Measurements from ENCODE around the gene YWHAB.

The YWHAB gene

GRCh38 chr20:44917399-44917798, 31.9 kb downstream of the YWHAB start:
- DNase-seq = no peak

DNA sequence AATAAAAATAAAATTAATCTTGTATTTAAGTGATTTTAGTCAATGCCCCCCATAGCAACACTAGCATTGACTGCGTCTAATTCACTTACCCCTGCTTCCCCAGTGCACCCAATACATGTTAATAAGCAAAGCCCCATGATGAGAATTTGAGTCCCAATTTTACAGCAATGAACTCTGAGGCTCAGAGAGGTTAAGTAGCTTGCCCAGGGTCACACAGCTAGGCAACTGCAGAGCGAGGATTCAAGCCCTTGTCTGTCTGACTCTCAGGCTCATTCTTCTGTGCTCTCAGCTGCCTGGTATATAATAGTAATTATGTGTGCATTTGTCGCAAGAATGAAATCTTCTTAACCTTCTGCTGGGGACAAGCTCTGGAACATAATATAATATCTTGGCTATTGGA, 32.8 kb downstream of the YWHAB start:
- DNase-seq = no peak

DNA sequence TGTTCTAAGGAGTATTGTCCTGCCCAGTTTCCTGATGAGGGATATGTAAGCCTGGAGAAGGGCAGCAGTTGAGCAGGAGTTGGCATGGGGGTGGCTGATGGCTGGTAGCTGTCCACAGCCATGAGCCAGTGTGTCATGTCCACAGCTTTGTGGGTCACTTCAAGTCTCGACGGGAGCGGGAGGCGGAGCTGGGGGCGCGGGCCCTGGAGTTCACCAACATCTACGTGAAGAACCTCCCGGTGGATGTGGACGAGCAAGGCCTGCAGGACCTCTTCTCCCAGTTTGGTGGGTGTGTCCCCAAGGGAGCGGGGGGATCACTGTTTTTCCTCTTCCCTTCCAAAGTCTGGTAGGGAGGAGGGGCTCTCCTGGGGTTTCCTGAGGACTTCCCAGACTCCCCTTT, 33.3 kb downstream of the YWHAB start:
- no peak for DNase-seq

GRCh38 chr20:44921447-44921846, 35.9 kb downstream of the YWHAB start:
- DNase-seq = no peak

- DNase-seq = no peak
Measured at GRCh38 chr20:44924541-44924940, 39.0 kb downstream of the YWHAB start.

DNA sequence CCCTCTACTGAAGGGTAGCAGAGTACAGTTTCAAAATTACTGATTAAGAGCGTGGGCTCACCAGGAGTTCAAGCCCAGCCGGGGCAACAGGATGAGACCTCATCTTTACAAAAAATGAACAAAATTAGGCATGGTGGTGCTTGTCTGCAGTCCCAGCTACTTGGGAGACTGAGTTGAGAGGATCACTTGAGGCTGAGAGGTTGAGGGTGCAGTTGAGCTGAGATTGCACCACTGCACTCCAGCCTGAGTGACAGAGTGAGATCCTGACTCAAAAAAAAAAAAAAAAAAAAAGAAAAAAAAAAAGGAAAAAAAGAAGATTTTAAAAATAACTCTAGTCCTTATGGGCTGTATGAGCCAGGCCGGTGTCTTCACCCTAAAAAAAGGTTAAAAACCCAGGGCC, 43.1 kb downstream of the YWHAB start:
- no peak for DNase-seq

GRCh38 chr20:44930517-44931168, 45.1 kb downstream of the YWHAB start:
- DNase-seq = no peak

- DNase-seq = no peak
Measured at GRCh38 chr20:44931911-44932310, 46.4 kb downstream of the YWHAB start.

DNA sequence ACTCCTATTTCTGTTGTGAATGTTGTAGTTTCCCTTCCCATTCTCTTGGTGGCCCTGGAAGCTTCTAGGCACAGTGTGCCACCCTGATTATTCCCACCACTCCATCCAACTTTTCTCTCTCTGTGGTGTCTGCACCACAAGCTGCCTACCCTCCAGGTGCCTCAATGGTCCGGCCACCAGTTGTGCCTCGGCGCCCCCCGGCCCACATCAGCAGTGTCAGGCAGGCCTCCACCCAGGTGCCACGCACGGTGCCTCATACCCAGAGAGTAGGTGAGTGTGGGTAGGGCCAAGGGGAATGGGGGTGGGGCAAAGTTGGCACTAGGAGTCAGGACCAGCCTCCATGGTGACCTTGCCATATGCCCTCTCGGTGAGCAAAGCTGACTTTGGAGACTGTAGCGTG, 47.4 kb downstream of the YWHAB start:
- DNase-seq = no peak

DNA sequence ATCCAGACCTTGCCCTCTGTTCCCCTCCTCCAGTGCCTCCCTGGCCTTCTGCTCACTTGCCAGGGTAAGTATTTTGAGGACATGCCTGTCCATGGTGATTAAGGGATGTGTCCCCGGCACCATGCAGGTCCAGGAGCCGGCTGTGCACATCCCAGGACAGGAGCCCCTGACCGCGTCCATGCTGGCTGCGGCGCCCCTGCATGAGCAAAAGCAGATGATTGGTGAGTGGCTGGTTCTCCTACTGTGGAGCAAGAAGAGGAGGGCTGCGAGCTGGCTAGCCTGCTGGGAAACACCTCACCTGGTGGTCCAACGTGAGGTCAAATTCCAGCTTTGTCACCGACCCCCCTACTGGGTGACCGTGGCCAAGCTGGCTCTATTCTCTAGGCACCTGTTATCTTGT, 51.0 kb downstream of the YWHAB start:
- DNase-seq = no peak

DNA sequence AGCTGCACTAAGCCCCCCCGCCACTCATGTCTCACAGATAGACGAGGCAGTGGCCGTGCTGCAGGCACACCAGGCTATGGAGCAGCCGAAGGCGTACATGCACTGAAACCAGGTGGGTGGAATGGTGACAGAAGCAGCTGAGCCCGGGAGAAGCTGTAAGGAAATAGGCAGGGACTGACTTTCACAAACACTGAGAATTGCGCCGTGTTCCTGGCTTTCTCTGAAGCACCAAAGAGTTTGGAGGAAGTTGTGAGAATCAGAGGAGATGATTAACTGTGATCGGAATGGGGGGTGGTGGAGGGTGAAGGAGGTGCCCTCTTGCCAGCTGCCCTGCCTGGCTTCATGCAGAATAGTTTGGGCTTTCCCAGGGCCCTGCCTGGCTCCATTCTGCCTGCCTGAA, 53.1 kb downstream of the YWHAB start:
- no peak for DNase-seq

DNA sequence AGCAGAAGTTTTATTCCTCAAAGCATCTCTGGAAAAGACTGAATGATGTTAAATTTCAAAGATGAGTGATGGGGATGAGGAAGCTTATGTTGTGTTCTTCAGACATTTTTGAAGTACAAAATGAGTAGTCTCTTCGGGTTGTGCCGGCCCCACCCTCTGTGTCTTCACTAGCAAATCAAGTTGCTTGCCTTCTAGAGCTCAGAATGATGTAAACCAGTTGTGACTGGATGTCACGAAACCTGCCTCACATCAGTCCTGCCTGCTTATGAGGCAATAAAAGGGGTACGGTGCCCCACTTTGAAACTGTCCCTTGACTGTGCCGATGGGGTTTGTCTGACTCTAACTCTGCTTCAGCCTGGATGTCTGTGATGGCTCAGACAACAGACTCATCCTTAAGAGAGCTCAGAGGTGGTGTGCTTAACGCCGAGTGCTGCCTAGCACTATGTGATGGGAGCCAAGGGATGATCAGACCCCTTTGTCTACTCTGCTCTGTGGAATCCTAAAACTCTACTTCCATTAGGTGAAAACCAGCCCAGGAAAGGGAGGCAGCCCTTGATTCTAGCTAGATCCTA, 55.7 kb downstream of the YWHAB start:
- no peak for DNase-seq

DNA sequence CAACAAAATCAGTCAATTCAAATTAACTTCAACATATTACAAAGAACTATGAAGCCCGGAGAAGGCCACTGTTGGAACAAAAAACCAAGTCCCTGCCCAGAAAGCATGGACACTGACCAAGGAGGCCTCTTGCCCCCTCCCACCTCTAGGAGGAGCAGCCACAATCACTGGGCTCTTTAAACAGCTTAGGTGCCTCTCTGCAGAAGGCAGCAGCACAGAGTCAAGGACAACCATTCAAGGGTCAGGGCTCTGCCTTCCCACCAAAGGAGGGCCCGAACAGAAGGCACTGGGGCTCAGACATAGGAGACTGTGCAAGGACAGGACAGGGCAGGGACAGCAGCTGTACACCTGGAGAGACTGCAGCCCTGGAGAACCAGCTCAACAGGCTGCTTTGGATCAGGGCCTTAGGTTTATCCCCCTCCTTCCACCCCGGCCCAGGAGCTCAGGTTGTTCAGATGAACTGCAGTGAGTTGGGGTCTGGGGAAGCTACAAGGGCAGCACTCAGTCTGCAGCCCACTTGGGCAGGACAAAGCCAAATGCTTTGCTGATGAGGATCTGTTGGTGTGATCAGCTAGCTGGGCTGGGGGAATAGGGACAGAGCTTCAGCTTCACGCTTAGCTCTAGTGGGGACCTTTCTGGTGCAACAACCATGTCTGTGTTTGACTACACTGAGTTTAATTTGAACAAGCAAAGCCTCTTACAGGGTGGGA, 56.9 kb downstream of the YWHAB start:
- no peak for DNase-seq

DNA sequence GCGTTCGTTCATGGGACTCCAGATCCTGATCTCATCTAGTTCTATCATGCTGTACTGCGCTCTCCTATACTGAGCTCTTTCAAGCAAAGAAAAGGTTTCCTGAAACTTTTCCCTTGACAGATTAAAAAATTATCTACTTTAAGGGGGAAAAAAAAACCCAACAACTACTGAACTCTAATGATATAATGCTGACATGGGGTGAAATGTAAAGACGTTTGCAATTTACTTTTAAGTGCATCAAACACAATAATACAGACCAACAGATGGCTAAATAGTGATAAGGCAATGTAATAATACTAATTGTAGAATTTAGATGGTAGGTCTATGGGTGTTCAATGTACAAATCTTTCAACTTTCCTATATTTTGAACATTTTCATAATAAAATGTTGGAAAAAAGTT, 58.3 kb downstream of the YWHAB start:
- DNase-seq = no peak

GRCh38 chr20:44945261-44945660, 59.8 kb downstream of the YWHAB start:
- no peak for DNase-seq

DNA sequence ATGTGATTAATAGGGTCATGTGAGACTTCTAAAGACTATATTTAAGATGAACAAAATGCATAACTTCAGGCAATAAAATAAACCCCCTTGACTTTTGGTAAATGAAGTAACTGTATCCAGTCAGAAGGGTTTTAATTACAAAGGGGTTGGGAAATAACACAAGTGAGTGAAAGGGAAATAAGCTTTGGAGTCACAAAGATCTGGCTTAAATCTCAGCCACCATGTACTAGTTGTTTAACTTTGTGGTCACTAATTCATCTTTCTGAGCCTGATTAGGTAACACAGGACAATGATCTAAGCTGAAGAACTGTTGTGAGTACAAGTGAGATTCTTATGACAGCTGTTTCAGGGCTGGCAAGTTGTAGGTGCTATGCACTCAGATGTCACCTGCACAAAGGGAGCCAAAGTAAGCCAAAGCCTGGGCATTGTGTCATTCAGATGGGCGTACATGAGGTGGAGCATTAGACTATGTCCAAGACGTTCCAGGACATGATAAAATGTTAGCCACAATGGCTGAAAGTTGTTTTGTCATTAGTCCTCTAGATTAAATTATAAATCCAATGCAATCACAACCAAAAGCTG, 60.9 kb downstream of the YWHAB start:
- no peak for DNase-seq

- DNase-seq = no peak
Measured at GRCh38 chr20:44948107-44948506, 62.6 kb downstream of the YWHAB start.

DNA sequence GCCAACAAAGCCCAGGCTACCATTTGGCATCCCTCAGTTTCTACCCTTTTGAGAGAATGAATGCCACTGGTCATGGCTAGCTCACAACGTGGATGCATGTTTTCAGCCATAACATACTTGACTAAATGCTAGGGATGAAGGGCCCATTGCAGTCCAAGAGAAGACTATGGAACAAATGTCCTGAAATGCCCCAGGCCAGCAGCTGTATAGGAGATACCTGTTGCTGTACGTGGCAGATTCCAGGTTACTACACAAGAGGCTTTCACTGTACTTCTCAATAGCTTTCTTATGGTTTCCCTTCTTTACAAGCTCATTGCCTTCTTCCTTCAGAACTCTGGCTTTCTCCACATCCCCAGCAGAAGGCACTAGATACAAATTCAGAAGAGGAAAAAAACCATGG, 63.0 kb downstream of the YWHAB start:
- DNase-seq = no peak

- no peak for DNase-seq
Measured at GRCh38 chr20:44950368-44950767, 64.9 kb downstream of the YWHAB start.

DNA sequence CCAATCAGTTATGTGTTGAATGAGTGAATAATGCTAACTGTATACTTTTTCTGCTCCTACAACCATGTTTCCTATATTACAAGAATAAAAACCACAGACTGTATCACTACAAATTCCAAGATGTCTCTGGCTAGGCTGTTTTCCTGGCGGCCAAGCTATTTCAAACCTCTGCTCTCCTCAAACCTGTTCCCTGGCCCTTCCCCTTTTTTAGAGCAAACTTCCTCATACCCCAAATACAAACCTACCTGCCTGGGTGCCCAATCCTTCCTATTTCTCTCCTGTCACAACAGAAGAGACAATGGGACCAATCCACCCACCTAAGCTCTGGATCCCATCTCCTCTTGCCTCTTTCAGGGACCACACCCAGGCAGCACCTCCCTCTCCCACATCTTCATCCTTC, 67.2 kb downstream of the YWHAB start:
- DNase-seq = no peak

- DNase-seq = no peak
Measured at GRCh38 chr20:44954211-44954610, 68.7 kb downstream of the YWHAB start.

- no peak for DNase-seq
Measured at GRCh38 chr20:44955270-44955669, 69.8 kb downstream of the YWHAB start.

DNA sequence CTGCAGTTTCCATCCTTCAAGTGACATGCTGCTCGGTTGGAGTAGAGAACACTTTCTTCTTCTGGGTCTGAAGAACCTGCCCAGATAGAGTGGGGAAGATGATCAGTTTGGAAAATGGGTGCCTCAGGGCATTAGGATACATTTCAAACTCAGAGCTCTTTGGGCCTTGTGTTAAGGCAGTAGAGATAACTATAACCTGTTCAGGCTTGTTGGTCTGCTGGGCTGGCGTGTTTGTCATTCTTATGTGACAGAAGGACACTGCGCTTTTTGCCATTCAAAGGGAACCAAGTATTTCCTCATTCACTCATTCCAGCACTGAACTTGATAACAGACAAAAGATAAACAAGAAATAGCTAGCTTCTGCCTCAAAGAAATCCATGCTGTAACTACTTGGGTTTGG, 70.9 kb downstream of the YWHAB start:
- no peak for DNase-seq
